Bronchial smooth muscle cell (primary cell): Measurements from ENCODE around the gene MRPL10. TPM values are rescaled to one million over a fixed set of nuclear protein-coding genes. Genes with fewer than 3 reads are reported as not detected.

Experiments used
- total RNA-seq: library from RNA; depleted of rRNA; stranded (reverse); fragments of >200 nt; gene quantifications from 2 replicates; pipeline ENCODE4 v1.2.1, GENCODE V29; 2014

Gene MRPL10
- 18.0 and 27.6 TPM in 2 replicates for total RNA-seq

GRCh38 chr17:47831003-47831933, at the start of gene MRPL10, which contains the start of gene LRRC46:
Gene MRPL10 (minus strand): TSS chr17:47831541. CDS start chr17:47831511, 30 bp downstream.
Gene LRRC46 (plus strand): TSS chr17:47831670. CDS start chr17:47831990, 320 bp downstream.

GRCh38 chr17:47850692-47851573, 19.6 kb upstream of the MRPL10 start, which contains the start of gene SP6:
Gene SP6 (minus strand): TSS chr17:47851163. CDS start chr17:47848429, 2,734 bp downstream.

GRCh38 chr17:47840742-47841487, 9.6 kb upstream of the MRPL10 start, which contains the start of gene SCRN2:
Gene SCRN2 (minus strand): TSS chr17:47841273. CDS start chr17:47840843, 430 bp downstream.

DNA sequence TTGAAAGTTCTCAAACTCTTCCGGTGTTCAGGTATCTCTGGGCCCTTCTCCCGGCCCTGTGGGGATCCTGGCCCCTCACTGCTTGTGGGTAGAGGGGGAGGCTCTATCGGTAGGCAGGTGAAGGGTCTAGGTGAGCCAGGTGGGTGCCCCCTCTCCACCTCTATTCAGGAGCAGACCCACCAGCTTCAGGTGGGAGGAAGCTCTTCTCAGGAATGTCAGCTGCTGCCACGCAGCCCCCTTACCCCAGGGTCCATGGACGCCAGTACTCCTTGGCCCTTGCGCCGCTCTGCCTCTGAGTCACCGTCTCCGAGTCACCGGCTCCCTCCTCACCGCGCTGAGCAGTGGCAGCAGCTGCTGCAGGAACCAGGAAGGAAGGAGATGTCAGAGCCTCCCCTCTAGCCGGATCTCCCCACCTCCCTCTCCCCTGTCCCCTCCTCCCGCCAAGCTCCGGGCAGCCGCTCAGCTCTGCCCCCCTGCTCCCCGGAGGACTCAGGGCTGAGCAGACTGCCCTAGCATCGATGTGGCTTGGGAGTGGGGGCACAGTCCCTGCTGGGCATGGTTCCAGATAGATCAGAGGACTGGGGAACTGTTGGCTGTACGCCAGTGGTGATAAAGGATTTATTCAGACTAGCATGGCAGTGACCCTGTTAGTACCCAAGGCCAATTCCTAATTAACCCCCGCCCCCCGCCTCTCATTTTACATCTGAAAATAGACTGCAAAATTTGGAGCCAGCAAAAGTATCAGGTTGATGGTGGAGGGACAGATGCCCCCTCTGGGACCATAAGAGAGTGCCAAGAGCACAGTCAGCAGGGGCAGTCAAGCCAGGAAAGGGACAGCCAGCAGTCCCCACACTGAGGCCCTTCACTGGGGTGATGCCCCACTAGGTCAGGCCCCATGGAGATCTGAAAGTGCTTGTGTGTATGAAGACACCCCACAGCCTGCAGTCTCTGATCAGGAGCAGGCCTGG, 9.6 kb downstream of the MRPL10 start, which contains the start of gene OSBPL7:
Gene OSBPL7, minus strand, starts transcription at position 371 of the 968 bp plus-strand sequence. CDS start 1,516 bp downstream, outside the sequence.

Other genes starting within 250 kb of the MRPL10 start
- 174 and 196 TPM in 2 replicates for gene KPNB1, start 181.6 kb downstream of the MRPL10 start, total RNA-seq
- gene TBKBP1, start 137.4 kb downstream of the MRPL10 start, total RNA-seq: 8.2 and 8.7 TPM in 2 replicates
- gene TBX21, start 98.3 kb downstream of the MRPL10 start, total RNA-seq: not detected in 2 replicates
- 12.0 and 16.6 TPM in 2 replicates for gene OSBPL7, start 9.7 kb downstream of the MRPL10 start, total RNA-seq
- gene LRRC46, start 129 bp upstream of the MRPL10 start, total RNA-seq: not detected in 2 replicates
- 49.8 and 56.3 TPM in 2 replicates for gene SCRN2, start 9.7 kb upstream of the MRPL10 start, total RNA-seq
- gene SP6, start 19.6 kb upstream of the MRPL10 start, total RNA-seq: under 0.01 TPM in 2 replicates
- gene SP2, start 64.7 kb upstream of the MRPL10 start, total RNA-seq: 0.32 and 2.1 TPM in 2 replicates
- 12.6 and 19.5 TPM in 2 replicates for gene PNPO, start 110.0 kb upstream of the MRPL10 start, total RNA-seq
- not detected in 2 replicates for gene PRR15L, start 126.3 kb upstream of the MRPL10 start, total RNA-seq
- gene CDK5RAP3, start 139.6 kb upstream of the MRPL10 start, total RNA-seq: 119 and 150 TPM in 2 replicates
- gene COPZ2, start 206.3 kb upstream of the MRPL10 start, total RNA-seq: 102 and 129 TPM in 2 replicates
- 78.8 and 104 TPM in 2 replicates for gene NFE2L1, start 216.8 kb upstream of the MRPL10 start, total RNA-seq